Body of pancreas (tissue), 4 donors: Measurements from ENCODE around the gene NGEF. TPM values are rescaled to one million over a fixed set of nuclear protein-coding genes. Genes with fewer than 3 reads are reported as not detected.

Experiments
- ATAC-seq: fragments of 150-250 bp; one replicate; pipeline ENCODE4 v1.9.1; 2016
- DNase-seq, 4 donors: peaks; one replicate each; pipeline ENCODE4 v3.0.0-alpha.2; 2019
- H3K27ac ChIP-seq, 4 donors: fragments of 200-600 bp; sonication (generic); 1 replicate in 3 of 4; 2 replicates in 1 of 4; pipeline versions ENCODE4 v1.5.1 to v1.6.1; 2016 to 2019; ENCODE audit warnings: mild to moderate bottlenecking in 1 of 4, mixed read lengths in 1 of 4, moderate library complexity in 1 of 4
- H3K27me3 ChIP-seq, 2 donors: fragments of 200-600 bp; sonication (generic); one replicate each; pipeline ENCODE4 v1.6.0; 2016; ENCODE audit warnings: mild to moderate bottlenecking in 1 of 2
- H3K36me3 ChIP-seq, 2 donors: fragments of 200-600 bp; sonication (generic); replicated peaks in 1 of 2; 2 replicates each; pipeline ENCODE4 v1.5.1; 2016; ENCODE audit warnings: low read depth in 2 of 2; ENCODE audit not compliant: insufficient read depth in 1 of 2
- H3K4me1 ChIP-seq: fragments of 200-600 bp; sonication (generic); one replicate; pipeline ENCODE4 v1.6.0; 2016
- H3K4me3 ChIP-seq, 2 donors: fragments of 200-600 bp; sonication (generic); 1 replicate in 1 of 2; 2 replicates in 1 of 2; pipeline ENCODE4 v1.5.1; 2016 to 2019
- H3K9me3 ChIP-seq, 3 donors: fragments of 200-600 bp; sonication (generic); 1 replicate in 2 of 3; 2 replicates in 1 of 3; pipeline ENCODE4 v1.5.1; 2016
- CTCF ChIP-seq, 7 experiments: fragments of 450-650 bp in 4 of 7; fragments of 200-600 bp in 3 of 7; sonication (generic) in 3 of 7; IDR thresholded peaks; one replicate each; pipeline ENCODE4 v1.5.1; 2016 to 2019; ENCODE audit warnings: antibody characterized with exemption in 7 of 7
- POLR2A ChIP-seq, 3 donors: fragments of 450-650 bp; IDR thresholded peaks; one replicate each; pipeline ENCODE4 v1.6.1; 2016; ENCODE audit warnings: antibody characterized with exemption in 3 of 3, mild to moderate bottlenecking in 2 of 3
- WGBS, 2 donors: methylation state at CpG; one replicate each; pipeline ENCODE4 v1.1.5; 2017; 5-methylcytosine and 5-hydroxymethylcytosine counted together
- intact Hi-C: fragments of 100-400 bp; cut with DNase I; formaldehyde crosslinking; loops from one replicate; pipeline ENCODE4 v1.15.1; 2023
- total RNA-seq, 2 donors: library from RNA; depleted of rRNA; stranded (reverse); fragments of >200 nt; gene quantifications; one replicate each; pipeline ENCODE4 v1.1.0, GENCODE V29; 2016

Gene NGEF
- total RNA-seq, 2 donors from 2014 or later = 4.9 to 7.0 TPM

DNA sequence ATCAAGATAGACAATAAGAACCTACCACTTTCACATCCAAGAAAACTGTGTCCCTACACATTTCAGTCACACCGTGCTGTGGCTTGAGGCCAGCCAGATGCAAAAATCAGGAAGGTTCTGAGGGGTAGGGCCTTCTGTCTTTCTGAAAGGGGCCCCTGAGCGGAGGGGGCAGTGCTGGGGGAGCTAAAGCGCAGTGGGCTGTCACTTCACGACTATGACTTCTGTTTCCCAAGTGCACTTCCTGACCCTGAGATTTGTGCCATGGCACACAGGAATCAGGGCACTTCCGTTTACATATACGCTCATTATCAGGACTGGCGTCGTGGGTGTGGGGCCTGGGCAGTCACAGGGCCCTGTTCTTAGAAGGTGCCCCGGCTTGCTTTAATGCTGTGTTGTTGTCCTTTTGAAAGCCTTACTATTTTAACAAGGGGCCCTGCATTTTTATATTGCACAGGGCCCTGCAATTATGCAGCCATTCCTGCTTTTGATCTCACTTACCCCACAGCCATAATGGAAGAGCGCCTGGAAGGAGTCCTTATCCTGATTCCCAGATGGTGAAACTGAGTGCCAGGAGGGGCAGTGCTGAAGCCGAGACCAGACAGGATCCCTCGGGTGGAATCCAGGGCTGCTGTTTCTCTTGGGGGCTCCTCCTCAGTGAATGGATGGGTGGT, 620 bp downstream of the NGEF start:
- H3K4me3 ChIP-seq = peak overlapping the region in 1 of 2 donors; percentile 6

GRCh38 chr2:233011702-233012131, 1.3 kb downstream of the NGEF start:
- Histone ChIP-seq H3K4me1 (peaks cover 29% of the 10 kb centered on the region), H3K27me3 (no peaks in the 10 kb centered on the region), H3K4me3 (no peak overlapping the region), H3K36me3 (no peaks in the 10 kb centered on the region), H3K27ac (peak overlapping the region; percentile 62 to 86 (median 81)), H3K9me3 (no peaks in the 10 kb centered on the region)
- ATAC-seq (no peak), DNase-seq (no peak)
- 80 to 90% methylated on average over 1 of the region's 1 CpG for WGBS, 2 donors
- intact Hi-C loops = no loop called here
- TF ChIP-seq CTCF (IDR thresholded peaks at IDR 0.05) = no peak
- TF ChIP-seq POLR2A (IDR thresholded peaks at IDR 0.05) = no peak

More for the DNA sequence above, 620 bp downstream of the NGEF start:
- Histone ChIP-seq H3K27ac (peak overlapping the region; percentile 62 to 86 (median 81)), H3K36me3 (no peaks in the 10 kb centered on the region), H3K9me3 (no peaks in the 10 kb centered on the region), H3K27me3 (no peaks in the 10 kb centered on the region), H3K4me1 (peaks cover 29% of the 10 kb centered on the region)
- TF ChIP-seq POLR2A (IDR thresholded peaks at IDR 0.05) (no peak), CTCF (IDR thresholded peaks at IDR 0.05) (peak in 1 of 7 experiments; percentile 34)
- WGBS, 2 donors = 16 to 20% methylated on average over 10 to 12 of the region's 12 CpGs
- ATAC-seq (peak; percentile 58), DNase-seq (peak; percentile 47 to 69 (median 66))
- intact Hi-C loops = no loop called here

GRCh38 chr2:233011268-233011650, 1.8 kb downstream of the NGEF start:
- Histone ChIP-seq H3K27ac (peak overlapping the region in 3 of 4 donors; percentile 80 to 86 (median 82)), H3K4me1 (peaks cover 29% of the 10 kb centered on the region), H3K27me3 (no peaks in the 10 kb centered on the region), H3K4me3 (no peak overlapping the region), H3K9me3 (no peaks in the 10 kb centered on the region), H3K36me3 (no peaks in the 10 kb centered on the region)
- no peak for ATAC-seq
- no peak for DNase-seq
- intact Hi-C loops = no loop called here
- TF ChIP-seq CTCF (IDR thresholded peaks at IDR 0.05) = no peak
- TF ChIP-seq POLR2A (IDR thresholded peaks at IDR 0.05) = no peak
- WGBS, 2 donors = 84 to 94% methylated on average over 6 of the region's 6 CpGs

DNA sequence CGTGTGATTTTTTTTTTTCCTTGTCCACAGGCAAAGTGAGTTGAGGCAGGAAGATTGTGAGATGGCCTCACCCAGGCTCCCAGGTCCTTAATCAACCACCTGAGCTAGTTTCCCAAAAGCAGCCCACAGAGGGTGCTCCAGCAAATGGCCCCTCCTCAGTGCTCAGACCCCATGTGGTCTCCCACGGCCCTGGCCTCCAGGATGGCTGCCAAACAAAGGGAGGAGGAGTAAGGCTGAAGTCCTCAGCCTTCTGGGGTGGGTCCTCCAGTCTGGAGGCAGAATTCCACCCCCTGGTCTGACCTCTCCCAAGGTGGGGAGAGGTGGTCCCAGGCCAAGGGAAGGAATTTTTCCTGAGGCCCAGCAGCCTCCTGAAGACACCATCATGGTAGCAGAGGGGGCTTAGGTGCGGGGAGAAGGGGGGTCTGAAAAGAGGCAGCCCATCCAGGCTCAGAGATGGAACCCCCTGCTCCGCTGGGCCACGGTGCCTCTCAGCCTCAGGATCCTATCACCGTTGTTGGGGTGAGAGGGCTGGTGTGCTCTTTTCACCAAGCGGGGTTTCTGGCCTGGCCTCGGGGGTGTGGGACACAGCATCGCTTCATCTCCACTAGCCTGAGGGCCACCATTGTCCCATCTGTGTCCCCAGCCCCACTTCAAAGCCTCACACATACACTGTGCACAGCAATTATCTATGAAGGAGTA, 2.3 kb downstream of the NGEF start:
- Histone ChIP-seq H3K4me3 (no peak overlapping the region), H3K27me3 (no peaks in the 10 kb centered on the region), H3K4me1 (peaks cover 29% of the 10 kb centered on the region), H3K27ac (peak overlapping the region in 1 of 4 donors; percentile 86), H3K9me3 (no peaks in the 10 kb centered on the region), H3K36me3 (no peaks in the 10 kb centered on the region)
- intact Hi-C loops = no loop called here
- TF ChIP-seq POLR2A (IDR thresholded peaks at IDR 0.05) (no peak), CTCF (IDR thresholded peaks at IDR 0.05) (no peak)
- 88 to 91% methylated on average over 9 of the region's 9 CpGs for WGBS, 2 donors
- ATAC-seq (no peak), DNase-seq (no peak)
